ENCODE data around the gene ATF7IP. TPM values are rescaled to one million over a fixed set of nuclear protein-coding genes. Genes with fewer than 3 reads are reported as not detected.
"Not testable (repeated sequence)": the region's sequence is repeated elsewhere in the genome, so short reads cannot be mapped to it uniquely, and the experiment has no call there.

The ATF7IP gene
- total RNA-seq, 1 donor, result 48.1 TPM

DNA sequence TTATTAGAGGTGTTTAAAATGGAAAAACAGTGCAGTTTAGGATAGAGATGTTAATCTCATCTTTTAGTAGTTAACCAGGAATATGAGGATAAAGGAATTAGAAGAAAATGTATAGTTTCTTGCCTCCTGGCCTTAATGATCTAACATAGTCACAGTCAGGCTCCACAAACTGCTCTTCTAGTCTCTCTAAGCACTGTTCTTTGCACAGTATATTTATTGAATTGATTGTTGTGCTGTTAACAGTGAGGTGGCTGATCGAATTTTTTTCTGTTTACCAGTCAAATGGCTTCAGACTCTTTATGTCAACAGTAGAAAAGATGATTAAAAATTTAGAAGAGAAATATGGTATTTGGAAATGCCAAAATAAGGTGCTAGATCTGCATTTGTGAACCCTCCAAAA is 37.8 kb downstream of the ATF7IP start:
- DNase-seq (ENCODE audit: low read depth), result no peak
- TF ChIP-seq, protein P1, sequence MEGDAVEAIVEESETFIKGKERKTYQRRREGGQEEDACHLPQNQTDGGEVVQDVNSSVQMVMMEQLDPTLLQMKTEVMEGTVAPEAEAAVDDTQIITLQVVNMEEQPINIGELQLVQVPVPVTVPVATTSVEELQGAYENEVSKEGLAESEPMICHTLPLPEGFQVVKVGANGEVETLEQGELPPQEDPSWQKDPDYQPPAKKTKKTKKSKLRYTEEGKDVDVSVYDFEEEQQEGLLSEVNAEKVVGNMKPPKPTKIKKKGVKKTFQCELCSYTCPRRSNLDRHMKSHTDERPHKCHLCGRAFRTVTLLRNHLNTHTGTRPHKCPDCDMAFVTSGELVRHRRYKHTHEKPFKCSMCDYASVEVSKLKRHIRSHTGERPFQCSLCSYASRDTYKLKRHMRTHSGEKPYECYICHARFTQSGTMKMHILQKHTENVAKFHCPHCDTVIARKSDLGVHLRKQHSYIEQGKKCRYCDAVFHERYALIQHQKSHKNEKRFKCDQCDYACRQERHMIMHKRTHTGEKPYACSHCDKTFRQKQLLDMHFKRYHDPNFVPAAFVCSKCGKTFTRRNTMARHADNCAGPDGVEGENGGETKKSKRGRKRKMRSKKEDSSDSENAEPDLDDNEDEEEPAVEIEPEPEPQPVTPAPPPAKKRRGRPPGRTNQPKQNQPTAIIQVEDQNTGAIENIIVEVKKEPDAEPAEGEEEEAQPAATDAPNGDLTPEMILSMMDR (IDR thresholded peaks at IDR 0.05; ENCODE audit: insufficient read depth, low read length), result no peak
- no peak overlapping the region for H3K4me3 ChIP-seq (ENCODE audit: low read depth, low read length)

DNA sequence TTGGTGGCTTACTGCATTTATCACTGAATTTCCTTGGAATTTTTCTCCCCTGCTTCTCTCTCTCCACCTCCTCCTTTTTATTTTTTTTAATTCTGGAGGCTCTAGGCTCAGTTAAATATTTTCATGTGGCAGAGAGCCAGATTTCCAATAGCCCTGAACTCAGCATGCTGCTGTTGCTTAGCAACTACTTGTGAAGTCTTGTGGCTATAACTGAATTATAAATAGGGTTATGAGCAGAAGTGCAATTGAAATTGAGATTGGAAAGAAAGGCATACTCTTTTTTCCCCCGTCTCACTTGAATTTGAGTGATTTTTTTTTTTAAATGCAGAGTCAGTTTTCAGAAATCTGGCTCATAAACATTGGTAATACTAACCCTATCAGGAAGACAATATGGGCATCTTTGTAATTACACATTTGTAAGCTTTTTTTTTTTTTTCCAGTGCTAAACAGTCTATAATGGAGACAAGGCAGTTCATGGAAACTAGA is 38.3 kb downstream of the ATF7IP start:
- H3K4me3 ChIP-seq (ENCODE audit: low read depth, low read length), result no peak overlapping the region
- peak; percentile 87 for DNase-seq (ENCODE audit: low read depth)
- TF ChIP-seq, protein P1 (IDR thresholded peaks at IDR 0.05; ENCODE audit: insufficient read depth, low read length), result no peak

DNA sequence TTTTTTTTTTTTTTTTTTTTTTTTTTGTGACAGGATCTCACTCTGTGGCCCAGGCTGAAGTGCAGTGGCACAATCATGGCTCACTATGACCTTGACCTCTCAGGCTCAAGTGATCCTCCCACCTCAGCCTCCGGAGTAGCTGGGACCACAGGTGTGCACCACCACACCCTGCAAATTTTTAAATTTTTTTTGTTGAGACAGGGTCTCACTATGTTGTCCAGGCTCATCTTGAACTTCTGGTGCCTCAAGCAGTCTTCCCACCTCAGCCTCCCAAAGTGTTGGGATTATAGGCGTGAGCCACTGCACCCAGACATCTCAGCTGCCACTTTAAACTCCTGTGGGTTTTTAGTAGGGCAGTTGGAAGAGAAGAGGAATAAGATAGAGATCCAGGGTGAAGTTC is 39.9 kb downstream of the ATF7IP start:
- H3K4me3 ChIP-seq (ENCODE audit: low read depth, low read length); DNase-seq (ENCODE audit: low read depth): not testable (repeated sequence)

DNA sequence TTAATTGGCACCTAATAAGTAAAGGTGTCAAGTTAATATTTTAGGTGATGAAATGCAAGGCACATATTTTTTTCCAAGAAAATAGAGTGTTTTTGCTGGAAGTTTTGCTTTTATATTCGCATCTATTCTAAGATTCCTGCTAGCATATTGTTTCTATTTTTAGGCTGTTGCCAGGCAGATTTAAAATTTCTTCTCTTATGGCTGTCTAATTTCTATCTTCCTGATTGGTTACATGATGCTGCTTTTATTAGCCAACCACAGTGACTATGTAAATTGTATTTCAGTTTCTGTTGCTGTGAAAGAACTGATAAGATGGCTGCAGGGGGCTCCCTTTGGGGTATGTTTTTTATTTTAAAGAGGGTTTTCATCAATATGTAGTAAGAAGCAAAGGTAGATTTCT is 42.7 kb downstream of the ATF7IP start:
- peak; percentile 64 for DNase-seq (ENCODE audit: low read depth)
- no peak overlapping the region for H3K4me3 ChIP-seq (ENCODE audit: low read depth, low read length)
- TF ChIP-seq, protein P1 (IDR thresholded peaks at IDR 0.05; ENCODE audit: insufficient read depth, low read length), result no peak

DNA sequence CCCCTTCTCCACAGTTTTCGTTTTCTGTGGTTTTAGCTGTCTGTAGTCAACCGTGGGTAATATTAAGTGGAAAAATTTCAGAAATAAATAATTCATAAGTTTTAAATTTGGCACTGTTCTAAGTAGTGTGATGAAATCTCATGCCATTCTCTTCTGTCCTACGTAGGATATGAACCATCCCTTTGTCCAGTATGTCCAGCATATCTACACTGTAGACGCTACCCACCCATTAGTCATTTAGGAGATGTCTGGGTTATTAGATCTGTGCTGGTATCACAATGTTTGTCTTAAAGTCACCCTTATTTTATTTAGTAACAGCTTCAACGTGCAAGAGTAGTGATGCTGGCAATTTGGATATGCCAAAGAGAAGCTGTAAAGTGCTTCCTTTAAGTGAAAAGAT is 44.7 kb downstream of the ATF7IP start:
- no peak overlapping the region for H3K4me3 ChIP-seq (ENCODE audit: low read depth, low read length)
- TF ChIP-seq, protein P1 (IDR thresholded peaks at IDR 0.05; ENCODE audit: insufficient read depth, low read length), result no peak
- DNase-seq (ENCODE audit: low read depth), result peak; percentile 39

- peak; percentile 52 for DNase-seq (ENCODE audit: low read depth)
- no peak overlapping the region for H3K4me3 ChIP-seq (ENCODE audit: low read depth, low read length)
- TF ChIP-seq, protein P1 (IDR thresholded peaks at IDR 0.05; ENCODE audit: insufficient read depth, low read length), result no peak
These were observed 45.5 kb downstream of the ATF7IP start for GRCh38 chr12:14410841-14411569.

DNA sequence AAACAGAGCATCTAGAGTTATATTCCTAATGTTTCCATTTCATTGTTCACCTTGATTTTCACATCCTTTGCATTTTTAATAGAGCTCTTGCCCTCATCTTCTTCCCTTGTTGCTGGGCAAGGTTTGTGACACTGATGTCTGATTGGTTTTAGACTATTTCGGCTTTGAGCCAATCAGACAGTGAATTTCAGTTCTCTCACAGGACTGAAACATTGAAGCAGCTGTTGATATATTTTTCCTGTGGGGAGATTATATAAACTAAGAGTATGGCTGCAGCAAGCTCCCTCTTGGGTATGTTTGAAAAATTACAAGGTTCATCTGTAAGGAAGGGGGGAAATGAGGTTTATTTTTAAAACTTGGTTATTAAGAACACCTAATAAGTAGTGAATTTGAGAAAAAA is 51.2 kb downstream of the ATF7IP start:
- no peak overlapping the region for H3K4me3 ChIP-seq (ENCODE audit: low read depth, low read length)
- TF ChIP-seq, protein P1 (IDR thresholded peaks at IDR 0.05; ENCODE audit: insufficient read depth, low read length), result peak; percentile 42
- DNase-seq (ENCODE audit: low read depth), result peak; percentile 88
